Gastroesophageal sphincter (tissue), 4 donors: ENCODE results near the gene ACTL6B. TPM values are rescaled to one million over a fixed set of nuclear protein-coding genes. Genes with fewer than 3 reads are reported as not detected.

Source experiments
- ATAC-seq: fragments of 150-250 bp; one replicate; pipeline ENCODE4 v1.9.1; 2016; ENCODE audit warnings: mild to moderate bottlenecking, moderate library complexity
- H3K27ac ChIP-seq, 4 donors: fragments of 200-600 bp; sonication (generic) in 3 of 4; 1 replicate in 3 of 4; 2 replicates in 1 of 4; pipeline ENCODE4 v1.5.1; 2016 to 2019
- H3K27me3 ChIP-seq: fragments of 200-600 bp; sonication (generic); one replicate; pipeline ENCODE4 v1.5.1; 2019
- H3K36me3 ChIP-seq, 2 donors: fragments of 200-600 bp; sonication (generic); one replicate each; pipeline ENCODE4 v1.5.1; 2019; ENCODE audit warnings: control low read depth in 1 of 2
- H3K4me1 ChIP-seq, 3 donors: fragments of 200-600 bp; sonication (generic); 1 replicate in 2 of 3; 2 replicates in 1 of 3; pipeline ENCODE4 v1.5.1; 2016 to 2019; ENCODE audit warnings: control low read depth in 2 of 3
- H3K4me3 ChIP-seq, 2 donors: fragments of 200-600 bp; sonication (generic); one replicate each; pipeline ENCODE4 v1.5.1; 2019; ENCODE audit warnings: mild to moderate bottlenecking in 1 of 2, moderate library complexity in 1 of 2
- H3K9me3 ChIP-seq, 3 donors: fragments of 200-600 bp; sonication (generic); one replicate each; pipeline ENCODE4 v1.5.1; 2017 to 2019; ENCODE audit warnings: control low read depth in 2 of 3
- EP300 ChIP-seq: sonication (generic); formaldehyde crosslinking; IDR thresholded peaks from one replicate; pipeline ENCODE4 v1.6.1; 2017; ENCODE audit warnings: antibody characterized with exemption, mild to moderate bottlenecking
- POLR2A ChIP-seq, 2 donors: fragments of 450-650 bp; IDR thresholded peaks; one replicate each; pipeline ENCODE4 v1.6.1; 2017; ENCODE audit warnings: antibody characterized with exemption in 2 of 2, mild to moderate bottlenecking in 2 of 2, moderate library complexity in 1 of 2
- POLR2AphosphoS5 ChIP-seq: sonication (generic); formaldehyde crosslinking; IDR thresholded peaks from one replicate; pipeline ENCODE4 v1.6.1; 2017; ENCODE audit warnings: antibody characterized with exemption
- WGBS, 2 donors: methylation state at CpG; one replicate each; pipeline ENCODE4 v1.1.5; 2018; ENCODE audit warnings: low coverage in 1 of 2; 5-methylcytosine and 5-hydroxymethylcytosine counted together
- total RNA-seq, 4 donors: library from RNA; depleted of rRNA; stranded (reverse); fragments of >200 nt; gene quantifications; one replicate each; pipeline ENCODE4 v1.1.0, GENCODE V29; 2016
- TF ChIP-seq, protein P1 (sequence below), 4 experiments: fragments of 200-600 bp in 2 of 4; fragments of 450-650 bp in 2 of 4; sonication (generic) in 1 of 4; IDR thresholded peaks; one replicate each; pipeline ENCODE4 v1.5.1; 2017 to 2019; ENCODE audit warnings: antibody characterized with exemption in 4 of 4, mild to moderate bottlenecking in 2 of 4, moderate library complexity in 2 of 4

The ACTL6B gene
- total RNA-seq, 4 donors from 2014 or later, result 2.2 TPM; not detected in 3

DNA sequence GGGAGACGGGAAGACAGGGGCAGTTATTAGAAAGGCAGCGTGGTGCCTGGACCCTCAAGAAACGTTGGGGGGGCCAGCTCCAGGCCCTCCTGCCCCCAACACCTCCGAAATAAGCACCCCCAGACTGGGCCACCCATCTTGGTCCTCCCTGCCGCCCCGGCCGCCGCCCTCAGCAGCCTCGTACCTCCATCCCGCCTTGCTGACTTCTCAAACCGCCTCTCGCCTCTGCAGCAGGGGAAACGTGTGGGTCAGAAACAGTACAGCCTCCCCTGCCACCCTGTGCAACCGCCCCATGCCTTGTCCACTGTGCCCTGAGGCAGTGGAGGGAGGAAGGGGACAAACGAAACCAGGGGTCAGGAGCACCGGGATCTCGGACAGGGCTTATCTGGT lies 30.6 kb upstream of the ACTL6B start:
- peaks cover 0 to 80% of the 10 kb centered on the region in 2 donors for H3K36me3 ChIP-seq
- no peaks in the 10 kb centered on the region for H3K9me3 ChIP-seq
- no peak for ATAC-seq
- peaks cover 0 to 53% (median 28%) of the 10 kb centered on the region in 3 donors for H3K4me1 ChIP-seq
- H3K27ac ChIP-seq, result no peak overlapping the region
- TF ChIP-seq POLR2A (IDR thresholded peaks at IDR 0.05), result no peak
- TF ChIP-seq POLR2AphosphoS5, result no peak
- TF ChIP-seq, protein P1, sequence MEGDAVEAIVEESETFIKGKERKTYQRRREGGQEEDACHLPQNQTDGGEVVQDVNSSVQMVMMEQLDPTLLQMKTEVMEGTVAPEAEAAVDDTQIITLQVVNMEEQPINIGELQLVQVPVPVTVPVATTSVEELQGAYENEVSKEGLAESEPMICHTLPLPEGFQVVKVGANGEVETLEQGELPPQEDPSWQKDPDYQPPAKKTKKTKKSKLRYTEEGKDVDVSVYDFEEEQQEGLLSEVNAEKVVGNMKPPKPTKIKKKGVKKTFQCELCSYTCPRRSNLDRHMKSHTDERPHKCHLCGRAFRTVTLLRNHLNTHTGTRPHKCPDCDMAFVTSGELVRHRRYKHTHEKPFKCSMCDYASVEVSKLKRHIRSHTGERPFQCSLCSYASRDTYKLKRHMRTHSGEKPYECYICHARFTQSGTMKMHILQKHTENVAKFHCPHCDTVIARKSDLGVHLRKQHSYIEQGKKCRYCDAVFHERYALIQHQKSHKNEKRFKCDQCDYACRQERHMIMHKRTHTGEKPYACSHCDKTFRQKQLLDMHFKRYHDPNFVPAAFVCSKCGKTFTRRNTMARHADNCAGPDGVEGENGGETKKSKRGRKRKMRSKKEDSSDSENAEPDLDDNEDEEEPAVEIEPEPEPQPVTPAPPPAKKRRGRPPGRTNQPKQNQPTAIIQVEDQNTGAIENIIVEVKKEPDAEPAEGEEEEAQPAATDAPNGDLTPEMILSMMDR (IDR thresholded peaks at IDR 0.05), result no peak
- no peak for TF ChIP-seq EP300
- no peaks in the 10 kb centered on the region for H3K27me3 ChIP-seq
- H3K4me3 ChIP-seq, result no peak overlapping the region
- WGBS, 2 donors, result 87% methylated on average over 11 of the region's 17 CpGs; no CpG with 5 or more reads in 1 of the 2 donors

DNA sequence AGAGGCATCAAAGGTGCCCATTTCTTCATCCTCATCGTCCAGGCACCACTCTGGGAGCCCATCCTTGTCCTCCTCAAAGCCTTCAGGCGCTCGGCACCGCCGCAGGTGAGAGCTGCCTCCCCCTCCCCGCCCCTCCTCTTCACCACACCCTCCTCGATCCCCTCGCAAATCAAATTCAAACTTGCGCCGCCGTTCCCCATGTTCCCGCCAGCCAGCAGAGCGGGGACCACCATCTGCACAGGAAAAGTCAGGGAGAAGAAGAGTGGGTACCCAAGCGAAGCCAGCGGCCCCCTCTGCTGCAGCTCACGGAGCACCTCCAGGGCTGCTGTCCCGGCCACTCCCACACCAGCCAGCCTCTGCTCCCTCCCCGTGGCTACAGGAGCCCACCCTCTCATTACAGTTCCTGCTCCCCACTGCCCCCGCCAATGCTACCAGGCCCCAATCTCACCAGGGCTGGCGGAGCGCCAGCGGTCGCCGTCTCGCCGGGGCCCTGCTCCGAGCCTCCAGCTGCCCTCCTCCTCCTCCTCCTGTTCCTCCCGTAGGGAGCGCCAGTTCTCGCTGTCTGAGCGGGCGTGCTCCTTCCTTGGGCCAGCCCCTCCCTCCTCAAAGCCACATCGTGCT lies 30.1 kb upstream of the ACTL6B start:
- no peak for TF ChIP-seq POLR2A (IDR thresholded peaks at IDR 0.05)
- peaks cover 0 to 85% of the 10 kb centered on the region in 2 donors for H3K36me3 ChIP-seq
- H3K9me3 ChIP-seq, result no peaks in the 10 kb centered on the region
- 58 to 66% methylated on average over 3 to 24 of the region's 33 CpGs for WGBS, 2 donors
- H3K27ac ChIP-seq, result no peak overlapping the region
- no peak for ATAC-seq
- H3K4me3 ChIP-seq, result no peak overlapping the region
- H3K27me3 ChIP-seq, result no peaks in the 10 kb centered on the region
- peaks cover 0 to 48% (median 24%) of the 10 kb centered on the region in 3 donors for H3K4me1 ChIP-seq

DNA sequence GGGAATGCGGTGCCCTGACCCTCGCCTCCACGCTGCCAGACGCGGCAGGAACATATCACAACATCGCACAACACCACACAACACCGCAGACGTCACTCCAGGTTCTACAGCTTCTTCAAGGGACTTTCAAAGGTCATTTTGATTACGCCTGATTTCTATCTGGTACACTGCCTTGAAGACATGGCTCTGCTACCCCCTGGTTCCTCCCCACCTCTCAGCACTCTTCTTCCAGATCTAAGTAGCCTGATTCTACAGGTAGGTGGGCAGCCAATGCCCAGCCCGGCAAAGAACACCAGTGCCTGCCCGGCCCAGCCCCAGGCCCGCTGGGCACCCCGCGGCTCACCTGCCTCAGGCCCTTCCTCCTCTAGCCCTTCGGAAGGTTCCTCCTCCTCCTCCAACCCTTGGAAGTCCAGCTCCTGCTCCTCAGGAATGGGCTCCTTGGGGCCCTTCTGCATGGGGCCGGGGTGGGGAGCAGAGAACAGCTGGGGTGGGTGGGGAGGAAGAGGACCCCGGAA lies 29.4 kb upstream of the ACTL6B start:
- no peak overlapping the region for H3K4me3 ChIP-seq
- no peaks in the 10 kb centered on the region for H3K27me3 ChIP-seq
- WGBS, 2 donors, result 79 to 88% methylated on average over 5 to 13 of the region's 17 CpGs
- H3K9me3 ChIP-seq, result no peaks in the 10 kb centered on the region
- TF ChIP-seq, protein P1 (IDR thresholded peaks at IDR 0.05), result no peak
- TF ChIP-seq POLR2A (IDR thresholded peaks at IDR 0.05) (no peak), EP300 (no peak), POLR2AphosphoS5 (no peak)
- H3K4me1 ChIP-seq, result peaks cover 0 to 48% (median 18%) of the 10 kb centered on the region in 3 donors
- peaks cover 0 to 91% of the 10 kb centered on the region in 2 donors for H3K36me3 ChIP-seq
- H3K27ac ChIP-seq, result no peak overlapping the region
- no peak for ATAC-seq

DNA sequence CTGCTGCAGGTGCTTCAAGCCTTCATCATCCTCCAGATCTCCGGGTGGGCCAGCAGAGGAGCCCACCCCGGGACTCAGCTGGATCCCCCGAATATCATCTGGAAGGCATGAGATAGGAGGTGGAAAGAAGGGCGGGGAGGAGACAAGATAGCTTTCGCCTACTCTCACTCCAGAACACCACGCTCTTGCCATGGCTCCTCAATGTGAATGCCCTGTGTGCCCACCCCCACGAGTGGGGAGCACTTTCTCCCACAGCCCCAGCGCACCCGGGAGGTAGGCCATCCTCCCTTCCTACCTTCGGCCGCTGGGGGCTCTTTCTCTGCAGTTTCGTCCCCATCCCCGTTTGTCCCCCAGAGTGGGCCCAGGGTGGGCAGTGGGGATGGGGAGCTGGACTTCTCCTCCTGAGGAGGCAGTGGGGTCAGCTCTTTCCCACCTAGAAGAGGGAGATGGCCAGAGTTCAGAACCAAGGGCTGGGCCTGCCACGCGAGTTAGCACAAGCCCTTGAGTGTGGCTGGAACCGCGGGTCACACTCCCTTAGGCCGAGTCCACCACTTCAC lies 28.9 kb upstream of the ACTL6B start:
- no peak for ATAC-seq
- H3K27me3 ChIP-seq, result no peaks in the 10 kb centered on the region
- H3K9me3 ChIP-seq, result no peaks in the 10 kb centered on the region
- no peak for TF ChIP-seq POLR2A (IDR thresholded peaks at IDR 0.05)
- no peak for TF ChIP-seq EP300
- TF ChIP-seq POLR2AphosphoS5, result no peak
- no peak overlapping the region for H3K4me3 ChIP-seq
- peaks cover 0 to 97% of the 10 kb centered on the region in 2 donors for H3K36me3 ChIP-seq
- H3K4me1 ChIP-seq, result peaks cover 0 to 48% (median 17%) of the 10 kb centered on the region in 3 donors
- H3K27ac ChIP-seq, result no peak overlapping the region
- WGBS, 2 donors, result 76% methylated on average over 3 of the region's 18 CpGs; no CpG with 5 or more reads in 1 of the 2 donors

DNA sequence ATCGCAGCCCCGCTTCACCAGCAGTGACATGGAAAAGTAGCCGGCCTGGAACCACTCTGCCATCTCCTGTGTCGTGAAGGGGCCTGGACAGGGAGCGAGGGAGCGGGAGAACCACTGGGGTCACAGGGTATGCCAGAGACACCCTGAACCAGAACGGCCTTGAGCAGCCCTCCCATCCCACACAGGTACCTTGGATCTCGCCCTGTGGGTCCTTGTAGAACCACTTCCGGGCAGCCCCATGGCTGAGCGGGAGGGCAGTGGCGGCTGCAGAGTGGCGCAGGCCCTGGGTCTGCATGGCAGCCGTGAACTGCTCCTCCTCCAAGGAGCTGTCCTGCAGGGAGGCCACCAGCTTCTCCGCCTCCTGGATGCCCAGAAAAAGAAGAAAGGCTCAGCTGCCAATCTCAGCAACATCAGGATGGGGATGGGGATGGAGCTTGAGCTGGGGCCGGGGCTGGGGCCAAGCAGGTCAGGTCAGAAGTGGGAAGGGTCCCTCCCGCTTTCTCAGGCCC lies 28.3 kb upstream of the ACTL6B start:
- Histone ChIP-seq H3K4me3 (no peak overlapping the region), H3K27ac (no peak overlapping the region), H3K4me1 (peaks cover 0 to 48% (median 16%) of the 10 kb centered on the region in 3 donors), H3K27me3 (no peaks in the 10 kb centered on the region), H3K36me3 (peaks cover 0 to 98% of the 10 kb centered on the region in 2 donors), H3K9me3 (no peaks in the 10 kb centered on the region)
- no peak for ATAC-seq
- WGBS, 2 donors, result 80% methylated on average over 1 of the region's 16 CpGs; no CpG with 5 or more reads in 1 of the 2 donors
- TF ChIP-seq POLR2A (IDR thresholded peaks at IDR 0.05) (no peak), POLR2AphosphoS5 (no peak), EP300 (no peak)

DNA sequence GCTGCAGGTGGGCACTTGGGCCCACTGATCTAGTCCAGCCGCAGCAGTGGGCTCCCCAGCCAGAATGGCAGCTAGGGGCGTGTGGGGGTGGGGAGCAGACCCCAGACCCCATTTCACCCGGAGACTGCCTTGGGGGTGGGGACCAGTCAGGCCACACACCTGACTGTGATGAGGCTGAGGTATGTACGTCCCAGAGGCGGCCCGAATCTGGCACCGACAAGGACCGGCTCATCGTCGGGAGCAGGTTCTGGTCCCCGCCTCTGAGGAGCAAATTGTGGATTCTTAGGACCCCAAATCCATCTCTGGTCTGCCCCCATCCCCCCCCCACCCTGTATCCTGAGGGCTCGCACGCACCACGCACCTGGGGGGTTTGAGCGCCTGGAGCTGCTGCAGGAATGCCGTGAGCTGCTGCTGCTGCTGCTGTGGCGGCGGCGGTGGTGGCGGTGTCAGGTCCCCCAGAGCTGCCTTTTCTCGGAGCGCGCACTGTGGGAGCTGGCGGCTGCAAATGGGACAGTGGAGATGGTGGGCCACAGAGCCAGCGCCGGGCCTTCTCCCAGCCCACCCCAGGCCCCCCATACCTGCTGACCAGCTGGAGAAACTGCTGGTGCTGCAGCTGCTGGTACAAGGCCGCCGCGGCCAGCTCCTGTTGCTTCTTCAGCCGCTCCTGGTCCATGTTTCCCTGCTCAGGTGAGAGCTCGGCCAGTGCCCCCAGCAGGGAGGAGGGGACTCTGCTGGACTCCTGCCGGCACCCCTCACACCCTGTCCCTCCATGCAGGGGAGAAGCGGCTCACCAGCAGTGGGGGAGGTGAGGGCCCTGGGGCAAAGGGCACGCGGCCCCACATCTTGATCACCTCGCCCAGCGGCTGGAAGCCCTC lies 27.6 kb upstream of the ACTL6B start:
- TF ChIP-seq, protein P1 (IDR thresholded peaks at IDR 0.05), result no peak
- TF ChIP-seq POLR2AphosphoS5 (no peak), POLR2A (IDR thresholded peaks at IDR 0.05) (no peak), EP300 (no peak)
- ATAC-seq, result no peak
- WGBS, 2 donors, result no CpG with 5 or more reads among the region's 37 CpGs

More for the DNA sequence above, 27.6 kb upstream of the ACTL6B start:
- H3K27me3 ChIP-seq, result no peaks in the 10 kb centered on the region
- peaks cover 0 to 98% of the 10 kb centered on the region in 2 donors for H3K36me3 ChIP-seq
- H3K27ac ChIP-seq, result no peak overlapping the region
- peaks cover 0 to 48% (median 17%) of the 10 kb centered on the region in 3 donors for H3K4me1 ChIP-seq
- no peaks in the 10 kb centered on the region for H3K9me3 ChIP-seq
- no peak overlapping the region for H3K4me3 ChIP-seq
